AG04450 (cell line): ENCODE data around the gene HMGA1. TPM values are rescaled to one million over a fixed set of nuclear protein-coding genes. Genes with fewer than 3 reads are reported as not detected.

Experiments used
- CTCF ChIA-PET: fragments of 300-600, 350-600 bp; formaldehyde crosslinking; extraction: SDS; loops from one replicate; lab custom pipeline; 2022; ENCODE audit warnings: antibody characterized with exemption, inconsistent platforms; lab: Charles Lee
- POLR2A ChIA-PET: fragments of 350-600 bp; formaldehyde crosslinking; extraction: SDS; loops from one replicate; lab custom pipeline; 2021; ENCODE audit warnings: antibody characterized with exemption, inconsistent platforms; lab: Yijun Ruan, JAX
- DNase-seq: peaks from one replicate; pipeline ENCODE4 v3.0.0-alpha.2; 2011; ENCODE audit warnings: low read depth, low spot score
- H3K27ac ChIP-seq: one replicate; pipeline ENCODE4 v1.5.1; 2012; ENCODE audit warnings: low read depth, low read length, control low read depth
- H3K27me3 ChIP-seq: one replicate; pipeline ENCODE4 v1.6.0; 2012; ENCODE audit warnings: low read length; ENCODE audit not compliant: control insufficient read depth, insufficient read depth
- H3K4me3 ChIP-seq: 2 replicates; pipeline ENCODE4 v1.5.1; 2011; ENCODE audit warnings: mild to moderate bottlenecking, low read depth, low read length, control low read depth
- H3K9me3 ChIP-seq: 2 replicates; pipeline ENCODE4 v1.5.1; 2012; ENCODE audit warnings: low read length; ENCODE audit not compliant: control insufficient read depth, insufficient read depth
- CTCF ChIP-seq: IDR thresholded peaks from 2 replicates; pipeline ENCODE4 v1.5.1; 2011; ENCODE audit warnings: low read depth, low read length, control low read depth, inconsistent platforms
- polyA minus RNA-seq: library from RNA; depleted of rRNA, polyadenylated mRNA; stranded (reverse); fragments of >200 nt; gene quantifications from 2 replicates; pipeline ENCODE4 v1.2.3, GENCODE V29; 2011; rRNA and poly(A)+ RNA removed
- polyA plus RNA-seq: library from polyadenylated mRNA; depleted of rRNA; stranded (reverse); fragments of >200 nt; gene quantifications from 2 replicates; pipeline ENCODE4 v1.2.3, GENCODE V29; 2011; rRNA removed

The HMGA1 gene
- polyA plus RNA-seq (142 and 197 TPM in 2 replicates), polyA minus RNA-seq (127 and 146 TPM in 2 replicates)

DNA sequence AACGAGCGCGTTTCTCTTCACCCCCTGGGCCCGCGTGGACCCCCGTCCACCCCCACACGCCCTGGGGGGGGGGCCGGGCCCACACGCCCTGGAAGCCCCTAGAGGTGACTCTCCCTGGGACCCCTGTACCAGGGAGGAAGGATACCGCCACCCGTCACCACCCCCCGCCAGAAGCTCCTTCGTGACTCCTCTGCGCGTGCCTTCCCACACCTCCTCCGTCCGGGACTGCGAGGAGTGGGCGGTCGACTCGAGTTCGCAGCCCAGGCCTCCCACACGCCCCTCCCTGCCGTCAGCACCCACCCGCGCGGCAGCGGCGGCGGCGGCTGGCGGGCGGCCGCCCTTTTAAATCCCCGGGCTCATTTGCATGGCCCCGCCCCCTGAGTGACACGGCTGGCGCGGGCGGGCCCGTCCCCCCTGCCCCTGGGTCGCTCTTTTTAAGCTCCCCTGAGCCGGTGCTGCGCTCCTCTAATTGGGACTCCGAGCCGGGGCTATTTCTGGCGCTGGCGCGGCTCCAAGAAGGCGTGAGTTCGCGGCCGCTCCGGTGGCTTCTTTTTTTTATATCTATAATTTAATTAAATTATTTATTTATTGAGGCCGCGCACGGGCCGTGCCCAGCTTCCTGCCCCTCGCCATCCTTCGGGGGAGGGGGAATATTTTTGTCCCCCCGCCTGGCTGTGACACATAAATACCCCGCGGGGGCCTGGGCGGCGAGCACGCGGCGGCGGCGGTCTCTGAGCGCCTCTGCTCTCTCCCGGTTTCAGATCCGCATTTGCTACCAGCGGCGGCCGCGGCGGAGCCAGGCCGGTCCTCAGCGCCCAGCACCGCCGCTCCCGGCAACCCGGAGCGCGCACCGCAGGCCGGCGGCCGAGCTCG, at the start of gene HMGA1:
HMGA1 (plus strand) TSS at position 431 of the 873 bp plus-strand sequence. CDS start 3,908 bp downstream, outside the sequence.
- Histone ChIP-seq H3K27ac (peak within 1 kb of the TSS; percentile 68), H3K27me3 (no peaks in the 10 kb centered on the region)
- CTCF ChIA-PET: interaction anchor here (0.6 to 0.7 kb wide), 2 partner anchors 31 to 69 kb away, joined by 5 to 8 read pairs; no protein-coding TSS in a partner anchor

GRCh38 chr6:34189806-34190503, 46.7 kb upstream of the HMGA1 start:
- H3K4me3 ChIP-seq: no peak overlapping the region
- no peaks in the 10 kb centered on the region for H3K9me3 ChIP-seq
- DNase-seq: no peak
- no peaks in the 10 kb centered on the region for H3K27me3 ChIP-seq
- no peak for TF ChIP-seq CTCF
- H3K27ac ChIP-seq: no peak overlapping the region
- CTCF ChIA-PET: interaction anchor here (1.2 kb wide), 1 partner anchor 26 kb away, joined by 3 read pairs; no protein-coding TSS in a partner anchor
- POLR2A ChIA-PET: no interaction called here

More for the DNA sequence above, at the start of gene HMGA1:
- POLR2A ChIA-PET: interaction anchor here (0.5 to 1.7 kb wide), 11 partner anchors 8 to 190 kb away, joined by 3 to 9 read pairs (median 4); partner anchors contain the start of gene SMIM29
- Histone ChIP-seq H3K4me3 (peak within 1 kb of the TSS; percentile 73), H3K9me3 (no peaks in the 10 kb centered on the region; the same call in 1 of the 2 replicates)
- no peak for TF ChIP-seq CTCF
- no peak for DNase-seq

DNA sequence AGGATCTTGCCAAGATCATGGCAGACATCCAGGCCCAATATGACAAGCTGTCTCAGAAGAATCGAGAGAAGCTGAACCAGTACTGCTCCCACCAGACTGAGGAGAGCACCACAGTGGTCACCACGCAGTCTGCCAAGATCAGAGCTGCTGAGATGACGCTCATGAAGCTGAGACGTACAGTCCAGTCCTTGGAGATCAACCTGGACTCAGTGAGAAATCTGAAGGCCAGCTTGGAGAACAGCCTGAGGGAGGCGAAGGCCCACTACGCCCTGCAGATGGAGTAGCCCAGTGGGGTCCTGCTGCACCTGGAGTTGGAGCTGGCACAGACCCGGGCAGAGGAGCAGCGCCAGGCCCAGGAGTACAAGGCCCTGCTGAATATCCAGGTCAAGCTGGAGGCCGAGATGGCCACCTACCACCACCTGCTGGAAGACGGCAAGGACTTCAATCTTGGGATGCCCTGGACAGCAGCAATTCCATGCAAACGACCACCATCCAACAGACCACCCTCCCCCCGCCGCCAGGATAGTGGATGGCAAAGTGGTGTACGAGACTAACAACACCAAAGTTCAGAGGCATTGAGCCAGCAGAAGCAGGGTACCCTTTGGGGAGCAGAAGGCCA, 46.1 kb upstream of the HMGA1 start:
- Histone ChIP-seq H3K27me3 (no peaks in the 10 kb centered on the region), H3K4me3 (no peak overlapping the region), H3K27ac (no peak overlapping the region), H3K9me3 (no peaks in the 10 kb centered on the region)
- no peak for TF ChIP-seq CTCF
- ChIA-PET POLR2A (no interaction called here), CTCF (no interaction called here)
- no peak for DNase-seq

DNA sequence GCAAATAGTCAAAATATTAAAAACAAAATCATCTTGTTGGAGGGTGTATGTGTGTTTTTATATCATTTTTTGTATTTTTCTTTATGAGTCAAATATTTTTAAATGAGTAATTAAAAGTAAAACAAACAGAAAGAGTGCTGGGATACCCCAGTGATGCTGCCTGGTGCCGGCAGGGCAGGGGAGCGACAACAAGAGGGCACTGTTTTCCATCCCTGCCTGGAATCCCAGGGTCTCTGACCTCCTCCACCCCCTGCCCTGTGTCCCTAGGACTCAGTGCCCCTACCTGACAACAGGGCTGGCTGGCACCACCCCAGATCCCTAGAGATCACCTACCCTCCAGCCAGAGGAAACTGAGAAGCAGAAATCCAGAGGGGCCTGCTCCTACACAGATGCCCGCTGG, 41.9 kb upstream of the HMGA1 start:
- DNase-seq: no peak
- ChIA-PET CTCF (interaction anchor here (1.3 to 2.4 kb wide), 2 partner anchors 220 to 399 kb away, joined by 3 to 20 read pairs; no protein-coding TSS in a partner anchor), POLR2A (no interaction called here)
- Histone ChIP-seq H3K27ac (no peak overlapping the region), H3K4me3 (no peak overlapping the region), H3K9me3 (no peaks in the 10 kb centered on the region), H3K27me3 (no peaks in the 10 kb centered on the region)
- peak; percentile 25; the same call in 1 of the 2 replicates for TF ChIP-seq CTCF
